GM12878 (cell line): Measurements from ENCODE around the gene IMMP2L. TPM values are rescaled to one million over a fixed set of nuclear protein-coding genes. Genes with fewer than 3 reads are reported as not detected.

Experiments
- ATAC-seq: fragments of 200-7000 bp; cut with Tn5 transposase; 3 replicates; pipeline ENCODE4 v1.9.1; 2020; ENCODE audit warnings: mild to moderate bottlenecking, moderate library complexity
- BruUV-seq: library from RNA; stranded (reverse); fragments of 400-500 nt; replicated peaks from 2 replicates; lab custom pipeline; 2021; lab: Mats Ljungman, UMichigan
- CTCF ChIA-PET: fragments of 300-600 bp; sonication (Branson Sonifier 250); formaldehyde crosslinking; extraction: SDS; loops from one replicate; lab custom pipeline; 2021; ENCODE audit warnings: inconsistent platforms; lab: Yijun Ruan, JAX
- POLR2A ChIA-PET: fragments of 350-600 bp; formaldehyde crosslinking; extraction: SDS; loops from one replicate; lab custom pipeline; 2021; ENCODE audit warnings: inconsistent platforms; lab: Charles Lee
- RAD21 ChIA-PET: fragments of 300-600 bp; sonication (Branson Sonifier 250); formaldehyde crosslinking; loops from one replicate; lab custom pipeline; 2023; ENCODE audit warnings: antibody characterized with exemption; ENCODE audit not compliant: unreplicated experiment; lab: Charles Lee
- SMC1A ChIA-PET: fragments of 300-600 bp; sonication (Branson Sonifier 250); formaldehyde crosslinking; loops from one replicate; lab custom pipeline; 2023; ENCODE audit not compliant: unreplicated experiment, uncharacterized antibody; lab: Charles Lee
- DNase-seq: peaks from one replicate; pipeline ENCODE4 v3.0.0-alpha.2; 2011; ENCODE audit warnings: low read depth, low spot score
- FAIRE-seq: peaks from 3 replicates; lab custom pipeline; 2011; peaks lifted over from hg19 to GRCh38; lab: Jason Lieb, UNC
- H2AFZ ChIP-seq: 2 replicates; pipeline ENCODE4 v1.6.0; 2011; ENCODE audit warnings: low read depth, low read length, control low read depth; ENCODE audit not compliant: control insufficient read depth
- H3K27ac ChIP-seq: 2 replicates; pipeline ENCODE4 v1.5.1; 2011; ENCODE audit warnings: control low read depth; ENCODE audit not compliant: control insufficient read depth, insufficient read depth
- H3K27me3 ChIP-seq, 2 experiments: replicated peaks in 1 of 2; 2 replicates each; pipeline versions ENCODE4 v1.6.0 to v1.6.1; 2011; ENCODE audit warnings: low read length in 1 of 2; ENCODE audit not compliant: control insufficient read depth in 2 of 2, insufficient read depth in 2 of 2
- H3K36me3 ChIP-seq, 2 experiments: 2 replicates each; pipeline ENCODE4 v1.5.1; 2011; ENCODE audit warnings: low read length in 1 of 2; ENCODE audit not compliant: control insufficient read depth in 2 of 2, insufficient read depth in 2 of 2
- H3K4me1 ChIP-seq: 2 replicates; pipeline ENCODE4 v1.6.1; 2011; ENCODE audit warnings: mild to moderate bottlenecking, low read length, moderate library complexity, mixed read lengths; ENCODE audit not compliant: control insufficient read depth, insufficient read depth
- H3K4me2 ChIP-seq: 2 replicates; pipeline ENCODE4 v1.6.0; 2011; ENCODE audit warnings: control low read depth; ENCODE audit not compliant: control insufficient read depth, insufficient read depth
- H3K4me3 ChIP-seq: fragments of 200-600 bp; sonication (generic); 2 replicates; pipeline ENCODE4 v1.5.1; 2016
- H3K79me2 ChIP-seq: 2 replicates; pipeline ENCODE4 v1.6.0; 2011; ENCODE audit warnings: low read length; ENCODE audit not compliant: control insufficient read depth, insufficient read depth
- H3K9ac ChIP-seq: 2 replicates; pipeline ENCODE4 v1.8.0; 2011; ENCODE audit warnings: low read length, control low read depth, mixed read lengths; ENCODE audit not compliant: control insufficient read depth, insufficient read depth
- H3K9me3 ChIP-seq: replicated peaks from 3 replicates; pipeline ENCODE4 v1.5.1; 2011; ENCODE audit warnings: mild to moderate bottlenecking, low read length; ENCODE audit not compliant: control insufficient read depth, insufficient read depth
- H4K20me1 ChIP-seq: 2 replicates; pipeline ENCODE4 v1.6.0; 2011; ENCODE audit not compliant: control insufficient read depth, insufficient read depth
- EZH2 ChIP-seq: IDR thresholded peaks from 2 replicates; pipeline ENCODE4 v1.6.1; 2012; ENCODE audit warnings: low read depth, mild to moderate bottlenecking, control low read depth, inconsistent platforms, low read length, borderline replicate concordance; ENCODE audit not compliant: control insufficient read depth
- GATAD2B ChIP-seq: fragments of 450-650 bp; conservative IDR thresholded peaks from 2 replicates; pipeline ENCODE4 v1.6.1; 2017; ENCODE audit warnings: low read depth, mild to moderate bottlenecking, moderate library complexity
- NR2C1 ChIP-seq: fragments of 450-650 bp; IDR thresholded peaks from 2 replicates; pipeline ENCODE4 v1.6.1; 2017; ENCODE audit warnings: antibody characterized with exemption, mild to moderate bottlenecking, moderate library complexity
- PAX8 ChIP-seq: fragments of 450-650 bp; IDR thresholded peaks from 2 replicates; pipeline ENCODE4 v1.6.1; 2017; ENCODE audit warnings: mild to moderate bottlenecking, moderate library complexity
- YBX1 ChIP-seq: fragments of 450-650 bp; IDR thresholded peaks from 2 replicates; pipeline ENCODE4 v1.6.1; 2016; ENCODE audit warnings: antibody characterized with exemption
- whole genome bisulfite sequencing: methylation state at CpG from one replicate; pipeline ENCODE4 v1.1.6; 2016; ENCODE audit warnings: low lambda C conversion rate; ENCODE audit not compliant: insufficient replicate concordance, insufficient coverage; ENCODE audit errors: missing lambda C conversion rate; 5-methylcytosine and 5-hydroxymethylcytosine counted together
- in situ Hi-C: fragments of 300-500 bp; cut with MboI; formaldehyde crosslinking; loops from 9 replicates; pipeline ENCODE4 v1.14.3; 2018; ENCODE audit warnings: mixed read lengths
- intact Hi-C: fragments of 100-400 bp; cut with micrococcal nuclease; formaldehyde crosslinking; loops from one replicate; pipeline ENCODE4 v1.14.2; 2022; ENCODE audit not compliant: unreplicated experiment
- polyA plus RNA-seq, 11 experiments: library from polyadenylated mRNA; depleted of rRNA in 4 of 11; unstranded in 6 of 11; stranded (reverse) in 5 of 11; fragments of >200 nt; fragmentation: Nextera tagmentation in 4 of 11; fragmentation: Illumina TruSeq in 1 of 11; extraction: Ambion mirVana in 4 of 11; extraction: Trizol in 1 of 11; gene quantifications; 1 replicate in 1 of 11; 2 replicates in 10 of 11; pipeline versions ENCODE4 v1.2.1 to v1.2.3, GENCODE V29; 2011 to 2016; ENCODE audit warnings: inconsistent platforms in 2 of 11, missing spikeins in 2 of 11, low read depth in 1 of 11
- total RNA-seq, 4 experiments: library from RNA; depleted of rRNA in 3 of 4; stranded (reverse); fragments of >200 nt in 3 of 4; fragmentation: Illumina TruSeq in 1 of 4; extraction: Trizol in 1 of 4; gene quantifications; 2 replicates each; pipeline versions ENCODE4 v1.2.1 to v1.2.3, GENCODE V29; 2013 to 2021

IMMP2L gene
- total and polyA plus RNA-seq, 10 of the 15 experiments (the other 5 are each of a cell fraction or from before 2014, with no cell fraction given) = 12.6 to 46.3 (median 19.6) TPM

- no peak for DNase-seq
- no TSS peak for BruUV-seq
- Histone ChIP-seq H3K27ac (no peak overlapping the region), H3K4me3 (no peak overlapping the region), H3K4me1 (peaks cover 38% of the 10 kb centered on the region), H3K36me3 (no peaks in the 10 kb centered on the region), H2AFZ (no peak overlapping the region), H3K27me3 (no peaks in the 10 kb centered on the region), H3K9ac (no peak overlapping the region), H4K20me1 (no peaks in the 10 kb centered on the region), H3K4me2 (peak overlapping the region; percentile 22; the same call in 1 of the 2 replicates), H3K9me3 (peaks cover 1% of the 10 kb centered on the region; the same call in 1 of the 3 replicates), H3K79me2 (no peaks in the 10 kb centered on the region)
- WGBS = 94% methylated on average over 4 of the region's 4 CpGs
- no peak for ATAC-seq
- FAIRE-seq = no peak
- ChIA-PET RAD21 (interaction anchor here (0.6 to 1.2 kb wide), 3 partner anchors 10 to 657 kb away, joined by 3 read pairs; no protein-coding TSS in a partner anchor), POLR2A (interaction anchor here (1.1 to 1.2 kb wide), 2 partner anchors 17 to 54 kb away, joined by 3 to 4 read pairs; no protein-coding TSS in a partner anchor), SMC1A (interaction anchor here (0.8 to 2.8 kb wide), 7 partner anchors 11 to 357 kb away, joined by 3 to 14 read pairs (median 3); no protein-coding TSS in a partner anchor), CTCF (interaction anchor here (0.8 to 2.2 kb wide), 3 partner anchors 10 to 71 kb away, joined by 3 to 9 read pairs (median 4); no protein-coding TSS in a partner anchor)
- in situ Hi-C loops (no loop called here), intact Hi-C loops (loop anchor here (2.0 to 10.0 kb wide), 6 partner anchors 39 to 1077 kb away; partner anchors contain the start of gene IMMP2L)
- TF ChIP-seq GATAD2B = no peak
- no peak for TF ChIP-seq YBX1
- no peak for TF ChIP-seq NR2C1
- no peak for TF ChIP-seq EZH2
- TF ChIP-seq PAX8 = no peak
Measured at GRCh38 chr7:111081546-111082267, 480.6 kb downstream of the IMMP2L start.
